MM.1S (cell line): ENCODE data around the gene CTSA.

Experiments used
- EZH2phosphoT487 ChIP-seq: fragments of 300-600 bp; sonication (generic); IDR thresholded peaks from 2 replicates; pipeline ENCODE4 v1.6.1; 2018; ENCODE audit warnings: antibody characterized with exemption, low read length
- TF ChIP-seq, protein P1 (sequence below): fragments of 300-600 bp; sonication (generic); IDR thresholded peaks from 2 replicates; pipeline ENCODE4 v1.5.1; 2016; ENCODE audit warnings: antibody characterized with exemption, low read length, mixed read lengths

DNA sequence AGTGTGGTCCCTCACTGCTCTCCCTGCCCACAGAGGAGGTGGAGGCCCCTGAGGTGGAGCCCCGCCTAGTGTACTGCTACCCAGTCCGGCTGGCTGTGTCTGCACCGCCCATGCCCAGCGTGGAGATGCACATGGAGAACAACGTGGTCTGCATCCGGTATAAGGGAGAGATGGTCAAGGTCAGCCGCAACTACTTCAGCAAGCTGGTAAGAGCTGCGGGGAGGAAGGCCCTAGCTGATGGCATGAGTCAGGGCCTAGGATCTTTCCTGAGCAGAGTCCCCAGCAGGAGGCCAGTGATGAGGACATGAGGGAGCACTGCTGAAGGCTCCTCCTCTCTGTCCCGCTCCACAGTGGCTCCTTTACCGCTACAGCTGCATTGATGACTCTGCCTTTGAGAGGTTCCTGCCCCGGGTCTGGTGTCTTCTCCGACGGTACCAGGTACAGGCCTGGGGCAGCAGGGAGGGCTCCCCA lies 54.6 kb downstream of the CTSA start:
- TF ChIP-seq, protein P1, sequence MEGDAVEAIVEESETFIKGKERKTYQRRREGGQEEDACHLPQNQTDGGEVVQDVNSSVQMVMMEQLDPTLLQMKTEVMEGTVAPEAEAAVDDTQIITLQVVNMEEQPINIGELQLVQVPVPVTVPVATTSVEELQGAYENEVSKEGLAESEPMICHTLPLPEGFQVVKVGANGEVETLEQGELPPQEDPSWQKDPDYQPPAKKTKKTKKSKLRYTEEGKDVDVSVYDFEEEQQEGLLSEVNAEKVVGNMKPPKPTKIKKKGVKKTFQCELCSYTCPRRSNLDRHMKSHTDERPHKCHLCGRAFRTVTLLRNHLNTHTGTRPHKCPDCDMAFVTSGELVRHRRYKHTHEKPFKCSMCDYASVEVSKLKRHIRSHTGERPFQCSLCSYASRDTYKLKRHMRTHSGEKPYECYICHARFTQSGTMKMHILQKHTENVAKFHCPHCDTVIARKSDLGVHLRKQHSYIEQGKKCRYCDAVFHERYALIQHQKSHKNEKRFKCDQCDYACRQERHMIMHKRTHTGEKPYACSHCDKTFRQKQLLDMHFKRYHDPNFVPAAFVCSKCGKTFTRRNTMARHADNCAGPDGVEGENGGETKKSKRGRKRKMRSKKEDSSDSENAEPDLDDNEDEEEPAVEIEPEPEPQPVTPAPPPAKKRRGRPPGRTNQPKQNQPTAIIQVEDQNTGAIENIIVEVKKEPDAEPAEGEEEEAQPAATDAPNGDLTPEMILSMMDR, result no peak
- TF ChIP-seq EZH2phosphoT487, result no peak
